NCI-H128 (cell line): Measurements from ENCODE around the gene PTK7.
"Not testable (repeated sequence)": the region's sequence is repeated elsewhere in the genome, so short reads cannot be mapped to it uniquely, and the experiment has no call there.

Source experiments
- DNase-seq: peaks from one replicate; lab custom pipeline; 2025; ENCODE audit not compliant: unreplicated experiment; lab: John Stamatoyannopoulos, UW

Gene PTK7

GRCh38 chr6:43117466-43117865, 41.4 kb downstream of the PTK7 start:
- DNase-seq = not testable (repeated sequence)

DNA sequence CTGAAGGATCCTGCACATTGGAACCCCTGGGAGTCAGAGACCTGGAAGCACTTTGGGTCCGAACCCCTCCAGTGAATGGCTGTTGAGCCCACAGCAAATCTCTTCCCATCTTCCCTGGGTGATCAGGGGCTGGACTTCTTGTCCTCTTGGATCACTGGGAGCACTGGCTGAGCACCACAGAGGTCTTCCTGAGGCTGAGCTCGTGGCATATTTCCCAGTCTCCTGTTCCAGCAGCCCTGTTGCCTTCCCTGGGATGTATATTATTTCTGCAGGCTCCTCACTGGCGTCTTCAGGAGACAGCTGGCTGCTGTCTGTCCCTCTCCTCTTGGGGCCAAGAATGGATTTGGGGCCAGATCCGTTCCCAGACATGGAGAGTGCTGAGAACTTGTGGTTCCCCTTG, 43.4 kb downstream of the PTK7 start:
- DNase-seq = no peak

- DNase-seq = no peak
Observed at GRCh38 chr6:43120101-43120763, 44.1 kb downstream of the PTK7 start.

DNA sequence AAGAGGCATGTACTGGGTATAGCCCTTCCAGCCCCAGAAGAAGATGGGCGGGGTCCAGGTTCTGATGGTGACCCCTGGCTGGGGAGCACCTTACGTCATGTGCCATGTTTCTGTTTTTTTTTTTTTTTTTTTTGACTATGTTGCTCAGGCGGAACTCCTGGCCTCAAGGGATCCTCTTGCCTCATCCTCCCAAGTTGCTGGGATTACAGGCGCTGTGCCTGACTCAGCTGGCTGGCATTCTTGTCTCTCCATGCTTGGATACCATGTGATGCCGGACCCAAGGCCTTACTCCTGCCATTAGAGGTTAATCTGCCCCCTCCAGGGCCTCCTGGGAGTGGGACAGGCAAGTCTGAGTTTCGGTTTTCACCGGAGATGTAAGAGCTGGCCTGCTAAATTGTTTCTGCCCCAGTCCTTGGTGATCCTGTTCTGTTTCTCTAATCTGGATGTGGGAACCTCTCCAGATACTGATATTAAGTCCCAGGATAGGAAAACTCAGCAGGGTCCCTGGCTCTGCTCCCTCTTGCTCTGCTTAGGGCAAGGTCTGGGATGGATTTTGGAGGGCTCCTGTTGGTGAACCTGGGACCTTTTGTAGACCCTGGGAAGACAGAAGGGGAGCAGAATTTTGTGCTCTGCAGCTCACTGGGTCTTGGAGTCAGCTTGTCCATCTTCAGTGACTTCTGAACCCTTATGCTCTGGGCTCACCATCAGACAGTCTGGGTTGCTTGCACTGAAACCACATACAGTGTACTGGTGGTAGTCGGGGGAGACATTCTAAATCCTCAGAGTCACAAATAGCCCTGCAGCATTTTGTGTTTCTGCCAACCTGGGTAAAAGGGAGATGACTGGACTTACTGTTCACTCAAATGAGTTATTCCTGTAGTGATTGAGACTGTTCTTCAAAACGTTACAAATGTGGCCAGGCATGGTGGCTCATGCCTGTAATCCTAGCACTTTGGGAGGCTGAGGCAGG, 45.1 kb downstream of the PTK7 start:
- no peak for DNase-seq

DNA sequence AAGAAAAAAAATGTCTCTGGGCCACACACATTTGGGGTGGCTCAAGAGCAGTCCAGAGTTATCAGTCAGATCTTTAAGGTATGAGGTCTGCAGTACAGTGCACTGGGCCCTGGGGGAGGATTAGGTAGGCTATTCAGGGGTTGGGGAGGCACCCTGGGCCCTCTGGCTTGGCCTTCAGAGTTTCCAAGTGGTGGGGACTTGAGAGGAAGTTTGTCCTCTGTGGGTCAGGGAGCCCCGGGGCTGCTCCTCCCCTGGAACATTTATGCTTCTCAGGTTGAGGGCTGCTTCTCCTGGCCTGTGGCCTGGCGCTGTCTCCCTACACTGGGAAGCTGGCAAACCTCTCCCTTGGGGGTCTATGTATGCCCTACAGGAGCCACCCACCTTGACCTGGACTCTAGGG, 46.0 kb downstream of the PTK7 start:
- no peak for DNase-seq

DNA sequence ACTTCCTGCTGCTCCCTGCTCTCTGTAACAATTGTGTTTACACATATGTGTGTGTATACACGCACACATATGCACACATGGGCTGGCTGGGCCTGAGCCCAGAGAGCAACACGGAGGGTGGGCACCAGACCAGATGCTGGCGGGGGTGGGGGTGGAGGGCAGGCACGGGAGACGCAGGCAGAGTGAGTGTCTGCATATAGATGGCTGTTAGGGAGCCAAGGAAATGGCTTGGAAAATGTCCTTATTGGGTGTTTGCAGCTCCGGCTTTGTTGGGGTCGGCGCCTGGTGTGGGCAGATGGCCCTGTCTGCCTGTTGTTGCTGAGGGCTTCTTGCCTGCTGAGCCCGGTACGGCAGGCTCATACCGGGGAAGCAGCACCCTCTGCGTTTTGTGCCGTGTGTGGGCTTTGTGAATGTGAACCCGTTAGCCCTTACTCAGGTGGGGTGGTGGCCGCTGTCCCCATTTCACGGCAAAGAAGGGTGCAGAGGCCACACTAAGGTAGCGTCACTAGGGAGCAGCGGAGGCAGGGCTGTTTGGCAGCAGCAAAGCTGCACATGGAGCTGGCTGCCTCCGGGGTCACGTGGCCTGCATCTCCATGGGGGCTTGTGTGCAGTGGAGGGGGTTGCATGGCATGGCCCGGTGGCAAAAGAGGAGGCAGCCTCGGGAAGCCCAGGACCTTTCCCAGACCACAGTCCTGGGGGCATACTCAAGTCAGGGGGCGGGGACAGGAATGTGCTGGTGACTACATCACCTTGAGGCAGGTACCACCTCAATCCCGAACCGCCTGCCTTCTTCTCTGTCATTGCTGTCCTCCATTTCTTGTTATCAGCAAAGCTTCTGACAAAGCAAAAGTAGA, 47.6 kb downstream of the PTK7 start:
- no peak for DNase-seq

- DNase-seq = no peak
Observed at GRCh38 chr6:43124481-43124880, 48.4 kb downstream of the PTK7 start.

DNA sequence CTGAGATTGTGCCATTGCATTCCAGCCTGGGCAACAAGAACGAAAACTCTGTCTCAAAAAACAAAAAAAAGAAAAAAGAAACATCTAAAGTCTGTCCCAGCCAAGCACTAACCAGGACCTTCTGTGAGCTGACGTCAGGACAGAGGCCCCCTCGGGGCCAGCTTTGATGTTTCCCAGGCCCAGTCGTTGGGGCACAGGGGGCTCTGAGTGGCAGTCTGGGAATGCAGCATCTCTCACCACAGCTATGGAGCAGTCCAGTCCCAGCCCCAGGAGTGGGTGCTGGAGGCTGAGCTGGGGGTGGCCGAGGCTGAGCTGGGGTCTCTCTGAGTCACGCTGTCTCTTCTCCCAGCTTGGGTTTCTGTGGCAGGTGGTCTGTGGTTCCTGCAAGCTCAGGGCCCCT, 49.0 kb downstream of the PTK7 start:
- DNase-seq = no peak

DNA sequence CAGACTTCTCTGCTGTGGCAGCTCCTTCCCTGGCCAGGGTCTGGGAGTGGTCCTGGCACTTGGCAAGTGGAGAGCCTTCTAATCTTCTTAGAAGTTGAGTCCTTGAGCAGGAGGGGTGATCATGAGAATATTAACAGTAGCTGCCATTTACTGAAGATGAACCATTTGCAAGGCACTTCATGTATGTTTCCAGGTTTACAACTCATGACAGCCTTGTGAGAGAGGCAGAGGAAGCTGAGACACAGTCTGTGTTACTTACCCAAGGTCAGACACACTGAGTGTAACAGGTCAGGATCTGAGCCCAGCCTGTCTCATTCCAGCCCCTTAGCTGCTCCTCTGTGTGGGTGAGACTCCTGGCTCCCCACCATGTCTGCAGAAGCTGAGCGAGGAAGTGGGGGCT, 49.4 kb downstream of the PTK7 start:
- DNase-seq = no peak

DNA sequence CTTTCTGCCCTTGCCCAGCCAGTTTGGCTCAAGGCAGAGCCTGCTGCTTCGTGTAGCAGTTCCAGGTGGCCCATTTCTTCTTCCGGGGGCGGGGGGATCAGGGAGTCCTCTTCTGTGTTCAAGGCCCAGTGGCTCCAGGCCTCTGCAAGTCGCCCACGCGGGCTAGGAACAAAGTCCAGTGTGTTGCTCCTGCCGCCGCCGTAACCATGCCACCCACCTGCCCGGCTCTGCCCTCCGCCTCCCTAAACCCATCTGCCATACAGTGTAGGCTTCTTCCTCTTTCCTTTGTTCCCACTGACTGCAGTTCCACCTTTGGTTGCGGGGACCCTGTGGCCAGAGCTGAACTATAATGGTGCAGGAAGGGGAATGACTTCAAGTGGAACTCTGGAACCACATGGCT, 51.1 kb downstream of the PTK7 start:
- DNase-seq = no peak

GRCh38 chr6:43127877-43128276, 51.8 kb downstream of the PTK7 start:
- no peak for DNase-seq

- no peak for DNase-seq
Observed at GRCh38 chr6:43128926-43129325, 52.8 kb downstream of the PTK7 start.

DNA sequence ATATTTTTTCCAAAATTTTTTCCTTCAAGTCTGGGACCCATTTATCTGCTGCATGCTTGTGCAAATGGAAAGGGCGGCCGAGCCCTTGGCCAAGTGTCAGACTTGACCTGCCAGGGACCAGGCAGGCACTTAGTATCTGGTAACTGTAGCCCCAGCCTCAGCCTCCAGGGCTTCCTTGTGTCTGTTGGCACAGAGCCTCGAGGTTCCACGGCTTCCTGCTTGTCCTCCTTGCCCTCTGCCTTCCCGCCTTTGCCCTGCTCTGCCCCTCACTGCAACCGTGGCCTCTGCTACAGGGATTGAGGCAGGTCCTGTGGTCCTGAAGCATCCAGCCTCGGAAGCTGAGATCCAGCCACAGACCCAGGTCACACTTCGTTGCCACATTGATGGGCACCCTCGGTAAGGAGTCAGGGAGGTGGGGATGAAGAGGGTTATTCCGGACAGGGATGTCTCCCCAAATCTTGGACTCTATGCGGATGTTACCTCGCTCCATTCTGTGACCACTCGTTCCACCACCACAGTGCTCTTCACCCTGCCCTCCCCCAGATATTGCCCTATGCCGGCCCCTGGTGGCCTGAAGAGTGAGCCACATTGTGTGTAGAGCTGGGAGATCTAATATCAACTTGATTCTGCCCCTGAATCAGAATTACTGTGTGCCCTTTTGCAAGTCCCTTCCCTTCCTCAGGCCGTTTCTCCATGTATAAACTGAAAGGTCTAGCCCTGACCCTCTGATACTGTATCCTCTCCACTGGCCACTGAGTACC, 53.5 kb downstream of the PTK7 start:
- no peak for DNase-seq

GRCh38 chr6:43130429-43130828, 54.3 kb downstream of the PTK7 start:
- DNase-seq = no peak

DNA sequence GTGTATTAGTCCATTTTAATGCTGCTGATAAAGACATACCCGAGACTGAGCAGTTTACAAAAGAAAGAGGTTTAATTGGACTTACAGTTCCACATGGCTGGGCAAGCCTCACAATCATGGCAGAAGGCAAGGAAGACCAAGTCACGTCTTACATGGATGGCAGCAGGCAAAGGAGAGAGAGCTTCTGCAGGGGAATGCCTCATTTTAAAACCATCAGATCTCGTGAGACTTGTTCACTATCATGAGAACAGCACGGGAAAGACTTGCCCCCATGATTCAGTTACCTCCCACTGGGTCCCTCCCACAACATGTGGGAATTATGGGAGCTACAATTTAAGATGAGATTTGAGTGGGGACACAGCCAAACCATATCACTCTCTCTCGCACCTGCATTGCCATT, 55.3 kb downstream of the PTK7 start:
- DNase-seq = not testable (repeated sequence)

DNA sequence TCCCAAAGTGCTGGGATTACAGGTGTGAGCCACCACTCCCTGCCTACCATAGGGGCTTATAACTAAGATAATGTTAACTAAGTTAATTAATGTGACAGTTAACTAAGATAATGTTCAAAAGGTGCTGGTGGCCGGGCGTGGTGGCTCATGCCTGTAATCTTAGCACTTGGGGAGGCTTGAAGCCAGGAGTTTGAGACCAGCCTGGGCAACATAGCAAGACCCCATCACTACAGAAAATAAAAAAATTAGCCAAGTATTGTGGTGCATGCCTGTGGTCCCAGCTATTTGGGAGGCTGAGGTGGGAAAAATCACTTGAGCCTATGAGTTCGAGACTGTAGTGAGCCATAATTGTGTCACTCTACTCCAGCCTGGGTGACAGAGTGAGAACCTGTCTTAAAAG, 62.2 kb downstream of the PTK7 start:
- no peak for DNase-seq

- not testable (repeated sequence) for DNase-seq
Observed at GRCh38 chr6:43139973-43140372, 63.9 kb downstream of the PTK7 start.

DNA sequence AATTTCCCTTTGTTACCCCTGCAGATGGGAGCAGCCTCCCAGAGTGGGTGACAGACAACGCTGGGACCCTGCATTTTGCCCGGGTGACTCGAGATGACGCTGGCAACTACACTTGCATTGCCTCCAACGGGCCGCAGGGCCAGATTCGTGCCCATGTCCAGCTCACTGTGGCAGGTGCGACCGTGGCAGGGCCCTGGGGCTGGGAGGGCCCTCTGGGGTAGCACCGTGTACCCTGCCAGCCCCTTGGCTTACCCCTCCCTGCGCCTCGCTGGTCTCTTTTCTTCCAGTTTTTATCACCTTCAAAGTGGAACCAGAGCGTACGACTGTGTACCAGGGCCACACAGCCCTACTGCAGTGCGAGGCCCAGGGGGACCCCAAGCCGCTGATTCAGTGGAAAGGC, 65.5 kb downstream of the PTK7 start:
- DNase-seq = no peak

DNA sequence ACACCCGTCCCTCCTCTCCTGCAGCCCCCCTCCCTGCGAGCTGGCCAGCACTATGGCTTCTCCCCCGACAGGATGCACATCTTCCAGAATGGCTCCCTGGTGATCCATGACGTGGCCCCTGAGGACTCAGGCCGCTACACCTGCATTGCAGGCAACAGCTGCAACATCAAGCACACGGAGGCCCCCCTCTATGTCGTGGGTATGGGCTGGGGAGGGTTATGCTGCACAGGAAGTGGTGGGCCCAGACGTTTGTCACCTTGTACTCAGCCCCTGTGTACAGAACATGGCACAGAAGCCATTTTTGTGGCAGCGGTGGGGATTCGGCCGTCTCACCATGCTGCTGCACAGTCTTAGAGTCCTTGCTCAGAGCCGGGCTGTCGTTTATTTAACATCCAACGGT, 66.0 kb downstream of the PTK7 start:
- DNase-seq = no peak

GRCh38 chr6:43143235-43144128, 67.4 kb downstream of the PTK7 start:
- peak; percentile 52 for DNase-seq
